HG03175 (cell line): ENCODE data around the gene MAP1LC3C.
A peak's percentile ranks its signal among the peaks of the same experiment; 100 is the strongest.
"Not testable (repeated sequence)": the region's sequence is repeated elsewhere in the genome, so short reads cannot be mapped to it uniquely, and the experiment has no call there.

ENCODE experiments used
- ATAC-seq: cut with Tn5 transposase; IDR thresholded peaks from one replicate; pipeline ENCODE4 v1.9.1; 2021; ENCODE audit warnings: mild to moderate bottlenecking, moderate library complexity; ENCODE audit not compliant: unreplicated experiment

MAP1LC3C gene

GRCh38 chr1:241994171-241994570 is 4.7 kb downstream of the MAP1LC3C start:
- ATAC-seq, result no peak

GRCh38 chr1:241992734-241993133 is 6.2 kb downstream of the MAP1LC3C start:
- no peak for ATAC-seq

- ATAC-seq, result no peak
Observed at GRCh38 chr1:241990040-241990439, 8.9 kb downstream of the MAP1LC3C start.

GRCh38 chr1:241988389-241988930 is 10.4 kb downstream of the MAP1LC3C start:
- ATAC-seq, result not testable (repeated sequence)

- ATAC-seq, result peak; percentile 49
Observed at GRCh38 chr1:241985787-241986186, 13.1 kb downstream of the MAP1LC3C start.

- ATAC-seq, result no peak
Observed at GRCh38 chr1:241979926-241980325, 19.0 kb downstream of the MAP1LC3C start.

GRCh38 chr1:241979071-241979470 is 19.8 kb downstream of the MAP1LC3C start:
- no peak for ATAC-seq

- no peak for ATAC-seq
Observed at GRCh38 chr1:241976229-241976628, 22.7 kb downstream of the MAP1LC3C start.

- no peak for ATAC-seq
Observed at GRCh38 chr1:241972703-241973369, 26.1 kb downstream of the MAP1LC3C start.

GRCh38 chr1:241968611-241969010 is 30.3 kb downstream of the MAP1LC3C start:
- ATAC-seq, result no peak

GRCh38 chr1:241964550-241965282 is 34.2 kb downstream of the MAP1LC3C start:
- ATAC-seq, result no peak

- no peak for ATAC-seq
Observed at GRCh38 chr1:241963722-241964121, 35.2 kb downstream of the MAP1LC3C start.

- ATAC-seq, result no peak
Observed at GRCh38 chr1:241962153-241962552, 36.7 kb downstream of the MAP1LC3C start.

GRCh38 chr1:241957692-241958494 is 41.0 kb downstream of the MAP1LC3C start, which contains the start of gene BECN2:
TSS of gene BECN2 (plus strand) at chr1:241957767. CDS start at chr1:241957767, 0 bp downstream.
- no peak for ATAC-seq

- ATAC-seq, result no peak
Observed at GRCh38 chr1:241950390-241950789, 48.5 kb downstream of the MAP1LC3C start.

GRCh38 chr1:241947354-241947753 is 51.5 kb downstream of the MAP1LC3C start:
- no peak for ATAC-seq
